Thymus (tissue), 2 donors: ENCODE data around the gene PPTC7. TPM values are rescaled to one million over a fixed set of nuclear protein-coding genes. Genes with fewer than 3 reads are reported as not detected.

Source experiments
- polyA plus RNA-seq: library from polyadenylated mRNA; stranded (reverse); fragments of 200-250 nt; gene quantifications from one replicate; pipeline ENCODE4 v1.2.3, GENCODE V29; 2013
- total RNA-seq: library from RNA; stranded (reverse); fragments of 120-200 nt; gene quantifications from one replicate; pipeline ENCODE4 v1.2.4, GENCODE V29; 2013
- donor health status: healthy.

PPTC7 gene
- total and polyA plus RNA-seq, 2 donors: 5.8 to 19.2 TPM

Other genes starting within 250 kb of the PPTC7 start
- gene ANAPC7, start 179.6 kb downstream of the PPTC7 start, total RNA-seq: 43.2 TPM
- gene ANAPC7, start 179.6 kb downstream of the PPTC7 start, polyA plus RNA-seq: 66.6 TPM
- 377 TPM for gene ARPC3, start 133.0 kb downstream of the PPTC7 start, total RNA-seq
- 628 TPM for gene ARPC3, start 133.0 kb downstream of the PPTC7 start, polyA plus RNA-seq
- 21.9 TPM for gene GPN3, start 115.1 kb downstream of the PPTC7 start, total RNA-seq
- 25.1 TPM for gene GPN3, start 115.1 kb downstream of the PPTC7 start, polyA plus RNA-seq
- 22.9 TPM for gene FAM216A, start 114.5 kb downstream of the PPTC7 start, total RNA-seq
- gene FAM216A, start 114.5 kb downstream of the PPTC7 start, polyA plus RNA-seq: 10.2 TPM
- gene VPS29, start 81.2 kb downstream of the PPTC7 start, total RNA-seq: 87.9 TPM
- gene VPS29, start 81.2 kb downstream of the PPTC7 start, polyA plus RNA-seq: 320 TPM
- gene RAD9B, start 81.0 kb downstream of the PPTC7 start, total RNA-seq: 1.0 TPM
- gene RAD9B, start 81.0 kb downstream of the PPTC7 start, polyA plus RNA-seq: 0.87 TPM
- 11.6 TPM for gene TCTN1, start 30.8 kb upstream of the PPTC7 start, total RNA-seq
- 17.9 TPM for gene TCTN1, start 30.8 kb upstream of the PPTC7 start, polyA plus RNA-seq
- gene HVCN1, start 105.8 kb upstream of the PPTC7 start, total RNA-seq: 11.1 TPM
- 35.1 TPM for gene HVCN1, start 105.8 kb upstream of the PPTC7 start, polyA plus RNA-seq
- gene PPP1CC, start 159.6 kb upstream of the PPTC7 start, total RNA-seq: 139 TPM
- 103 TPM for gene PPP1CC, start 159.6 kb upstream of the PPTC7 start, polyA plus RNA-seq